Smooth muscle cell (in vitro differentiated cells): ENCODE measurements around the gene NUMB. TPM values are rescaled to one million over a fixed set of nuclear protein-coding genes. Genes with fewer than 3 reads are reported as not detected.

Experiments used
- DNase-seq: peaks from one replicate; lab custom pipeline; 2025; ENCODE audit not compliant: unreplicated experiment; lab: John Stamatoyannopoulos, UW
- H2AFZ ChIP-seq: fragments of 200-600 bp; sonication (generic); 2 replicates; pipeline ENCODE4 v1.6.0; 2016; ENCODE audit warnings: antibody characterized with exemption, low read depth, mild to moderate bottlenecking
- H3F3A ChIP-seq: fragments of 200-600 bp; sonication (generic); 2 replicates; pipeline ENCODE4 v1.6.0; 2017; ENCODE audit warnings: antibody characterized with exemption, low read depth
- H3K27ac ChIP-seq: fragments of 200-600 bp; sonication (generic); 2 replicates; pipeline ENCODE4 v1.5.1; 2016; ENCODE audit warnings: low read depth, mild to moderate bottlenecking
- H3K27me3 ChIP-seq: fragments of 200-600 bp; sonication (generic); 2 replicates; pipeline ENCODE4 v1.6.1; 2016; ENCODE audit warnings: low read depth, mild to moderate bottlenecking
- H3K36me3 ChIP-seq: fragments of 200-600 bp; sonication (generic); 2 replicates; pipeline ENCODE4 v1.5.1; 2016; ENCODE audit warnings: low read depth
- H3K4me1 ChIP-seq: fragments of 200-600 bp; sonication (generic); 2 replicates; pipeline ENCODE4 v1.5.1; 2016; ENCODE audit warnings: low read depth
- H3K4me2 ChIP-seq: fragments of 200-600 bp; sonication (generic); 2 replicates; pipeline ENCODE4 v1.6.0; 2016; ENCODE audit warnings: mild to moderate bottlenecking
- H3K4me3 ChIP-seq: fragments of 200-600 bp; sonication (generic); 2 replicates; pipeline ENCODE4 v1.5.1; 2016; ENCODE audit warnings: mild to moderate bottlenecking
- H3K79me2 ChIP-seq: fragments of 200-600 bp; sonication (generic); 2 replicates; pipeline ENCODE4 v1.6.0; 2016; ENCODE audit warnings: low read depth, mild to moderate bottlenecking
- H3K9ac ChIP-seq: fragments of 200-600 bp; sonication (generic); 2 replicates; pipeline ENCODE4 v1.6.0; 2016; ENCODE audit warnings: low read depth
- H3K9me3 ChIP-seq: fragments of 200-600 bp; sonication (generic); replicated peaks from 2 replicates; pipeline ENCODE4 v1.5.1; 2016; ENCODE audit warnings: low read depth
- H4K20me1 ChIP-seq: fragments of 200-600 bp; sonication (generic); 2 replicates; pipeline ENCODE4 v1.6.0; 2016; ENCODE audit warnings: low read depth
- WGBS: methylation state at CpG from one replicate; pipeline ENCODE4 v1.1.7; 2016; ENCODE audit warnings: low lambda C conversion rate; 5-methylcytosine and 5-hydroxymethylcytosine counted together
- polyA plus RNA-seq: library from polyadenylated mRNA; unstranded; fragments of >200 nt; fragmentation: Nextera tagmentation; extraction: Ambion mirVana; gene quantifications from 2 replicates; pipeline ENCODE4 v1.2.1, GENCODE V29; 2016
- total RNA-seq: library from RNA; depleted of rRNA; stranded (reverse); fragments of >200 nt; gene quantifications from 2 replicates; pipeline ENCODE4 v1.2.3, GENCODE V29; 2014
- TF ChIP-seq, protein P1 (sequence below): fragments of 200-600 bp; sonication (generic); IDR thresholded peaks from 2 replicates; pipeline ENCODE4 v1.5.1; 2017; ENCODE audit warnings: borderline replicate concordance, mild to moderate bottlenecking, antibody characterized with exemption; ENCODE audit not compliant: insufficient read depth, poor library complexity, severe bottlenecking

NUMB gene
- total and polyA plus RNA-seq, 2 experiments from 2014 or later, result 34.5 to 57.4 TPM

DNA sequence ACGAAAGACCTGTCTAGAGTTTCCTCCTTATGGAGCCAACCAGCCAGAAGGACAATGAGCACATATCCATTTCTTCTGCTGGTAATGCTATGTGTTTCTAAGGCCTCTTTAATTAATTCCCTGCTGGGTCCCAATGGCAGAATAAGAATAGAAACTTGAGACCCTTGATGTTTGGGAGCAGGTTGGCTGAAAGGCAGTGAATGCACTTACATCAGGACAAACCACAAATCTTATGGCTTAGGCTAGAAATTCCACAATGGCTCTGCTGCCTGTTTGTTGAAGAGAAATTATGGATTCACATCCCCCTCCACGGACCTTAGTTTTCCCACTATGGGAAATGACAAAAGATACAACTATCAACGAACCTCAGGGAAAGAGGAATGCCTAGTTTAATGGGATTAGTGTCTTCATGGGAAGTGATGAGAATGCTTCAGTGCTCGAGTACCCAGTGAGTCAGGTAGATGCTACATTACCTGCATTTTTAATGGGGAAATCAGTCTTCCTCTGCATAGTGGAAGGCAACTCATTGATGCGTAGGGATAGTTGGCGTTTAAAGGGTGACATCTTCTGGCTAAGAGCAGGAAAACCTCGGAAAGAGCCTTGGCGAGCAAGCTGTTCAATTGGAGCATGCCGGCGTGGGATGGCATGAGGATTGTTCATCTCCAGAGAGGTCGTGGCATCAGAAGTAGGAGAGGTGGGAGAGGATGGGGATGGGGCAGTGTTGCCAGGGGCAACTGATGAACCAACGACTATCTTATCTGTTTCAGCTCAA, 174.6 kb downstream of the NUMB start:
- WGBS, result 52% methylated on average over 12 of the region's 12 CpGs
- no peaks in the 10 kb centered on the region for H3K79me2 ChIP-seq
- no peak overlapping the region for H2AFZ ChIP-seq
- DNase-seq, result no peak
- H4K20me1 ChIP-seq, result peaks cover 31% of the 10 kb centered on the region
- TF ChIP-seq, protein P1, sequence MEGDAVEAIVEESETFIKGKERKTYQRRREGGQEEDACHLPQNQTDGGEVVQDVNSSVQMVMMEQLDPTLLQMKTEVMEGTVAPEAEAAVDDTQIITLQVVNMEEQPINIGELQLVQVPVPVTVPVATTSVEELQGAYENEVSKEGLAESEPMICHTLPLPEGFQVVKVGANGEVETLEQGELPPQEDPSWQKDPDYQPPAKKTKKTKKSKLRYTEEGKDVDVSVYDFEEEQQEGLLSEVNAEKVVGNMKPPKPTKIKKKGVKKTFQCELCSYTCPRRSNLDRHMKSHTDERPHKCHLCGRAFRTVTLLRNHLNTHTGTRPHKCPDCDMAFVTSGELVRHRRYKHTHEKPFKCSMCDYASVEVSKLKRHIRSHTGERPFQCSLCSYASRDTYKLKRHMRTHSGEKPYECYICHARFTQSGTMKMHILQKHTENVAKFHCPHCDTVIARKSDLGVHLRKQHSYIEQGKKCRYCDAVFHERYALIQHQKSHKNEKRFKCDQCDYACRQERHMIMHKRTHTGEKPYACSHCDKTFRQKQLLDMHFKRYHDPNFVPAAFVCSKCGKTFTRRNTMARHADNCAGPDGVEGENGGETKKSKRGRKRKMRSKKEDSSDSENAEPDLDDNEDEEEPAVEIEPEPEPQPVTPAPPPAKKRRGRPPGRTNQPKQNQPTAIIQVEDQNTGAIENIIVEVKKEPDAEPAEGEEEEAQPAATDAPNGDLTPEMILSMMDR, result no peak
- H3K36me3 ChIP-seq, result peaks cover 30% of the 10 kb centered on the region
- H3K27me3 ChIP-seq, result no peaks in the 10 kb centered on the region
- no peaks in the 10 kb centered on the region for H3K9me3 ChIP-seq
- H3K4me1 ChIP-seq, result peaks cover 10% of the 10 kb centered on the region
- H3K9ac ChIP-seq, result no peak overlapping the region
- H3K4me3 ChIP-seq, result no peak overlapping the region
- peaks cover 2% of the 10 kb centered on the region for H3F3A ChIP-seq
- no peak overlapping the region for H3K27ac ChIP-seq
- no peak overlapping the region for H3K4me2 ChIP-seq

DNA sequence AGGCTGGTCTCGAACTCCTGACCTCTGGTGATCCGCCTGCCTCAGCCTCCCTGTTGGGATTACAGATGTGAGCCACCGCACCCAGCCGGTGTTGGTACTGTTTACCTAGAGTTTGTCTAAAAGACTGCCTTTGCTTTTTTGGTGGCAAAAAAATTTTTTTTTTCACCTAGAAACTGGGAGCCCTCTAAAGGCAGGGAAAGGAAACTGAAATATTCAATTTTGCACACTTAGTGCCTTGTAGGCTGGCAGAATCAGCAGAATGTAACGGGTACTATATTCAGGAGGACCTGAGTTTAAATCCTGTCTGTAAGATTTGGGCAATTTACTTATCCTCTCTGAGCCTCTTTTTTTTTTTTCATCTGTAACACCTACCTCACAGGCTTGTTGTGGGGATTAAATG, 177.4 kb downstream of the NUMB start:
- Histone ChIP-seq H3K4me1 (peaks cover 10% of the 10 kb centered on the region), H3K79me2 (no peaks in the 10 kb centered on the region), H2AFZ (no peak overlapping the region), H3K4me3 (no peak overlapping the region), H3K27ac (no peak overlapping the region), H3K36me3 (peaks cover 26% of the 10 kb centered on the region), H3K9me3 (no peaks in the 10 kb centered on the region), H3K27me3 (no peaks in the 10 kb centered on the region), H4K20me1 (peaks cover 17% of the 10 kb centered on the region), H3K9ac (no peak overlapping the region), H3F3A (no peaks in the 10 kb centered on the region), H3K4me2 (no peak overlapping the region)
- 96% methylated on average over 5 of the region's 5 CpGs for WGBS
- DNase-seq, result no peak
- TF ChIP-seq, protein P1, result no peak

DNA sequence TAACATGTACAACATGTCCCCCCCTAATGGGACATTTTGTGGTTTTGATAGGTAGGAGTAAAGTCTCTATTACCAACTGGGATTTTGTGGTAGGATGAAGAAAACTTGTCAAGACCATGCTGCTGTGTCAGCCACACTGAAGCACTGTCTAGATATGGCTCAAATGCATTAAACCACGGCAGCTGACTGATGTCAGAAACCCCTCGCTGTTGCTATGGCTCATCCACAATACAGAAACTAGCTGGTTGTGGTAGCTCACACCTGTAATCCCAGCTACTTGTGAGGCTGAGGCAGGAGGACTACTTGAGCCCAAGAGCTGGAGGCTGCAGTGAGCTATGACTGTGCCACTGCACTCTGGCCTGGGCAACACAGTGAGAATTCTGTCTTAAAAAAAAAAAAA, 181.0 kb downstream of the NUMB start:
- Histone ChIP-seq H3K4me2 (no peak overlapping the region), H3K36me3 (peaks cover 13% of the 10 kb centered on the region)
- 98% methylated on average over 2 of the region's 2 CpGs for WGBS

More for the DNA sequence above, 181.0 kb downstream of the NUMB start:
- no peak overlapping the region for H3K27ac ChIP-seq
- no peak overlapping the region for H3K9ac ChIP-seq
- peaks cover 4% of the 10 kb centered on the region for H4K20me1 ChIP-seq
- H3K4me1 ChIP-seq, result no peaks in the 10 kb centered on the region
- TF ChIP-seq, protein P1, result no peak
- no peaks in the 10 kb centered on the region for H3K79me2 ChIP-seq
- no peak overlapping the region for H3K4me3 ChIP-seq
- no peak for DNase-seq
- H3K9me3 ChIP-seq, result no peaks in the 10 kb centered on the region
- peaks cover 3% of the 10 kb centered on the region for H3F3A ChIP-seq
- no peaks in the 10 kb centered on the region for H3K27me3 ChIP-seq
- H2AFZ ChIP-seq, result no peak overlapping the region
